Skeletal muscle satellite cell (primary cell): ENCODE data around the gene AMER1. TPM values are rescaled to one million over a fixed set of nuclear protein-coding genes. Genes with fewer than 3 reads are reported as not detected.

Source experiments
- H3K27me3 ChIP-seq: 2 replicates; pipeline ENCODE4 v1.7.0; 2013; ENCODE audit warnings: low read length; ENCODE audit not compliant: control insufficient read depth, insufficient read depth
- H3K36me3 ChIP-seq: 2 replicates; pipeline ENCODE4 v1.7.0; 2013; ENCODE audit warnings: mild to moderate bottlenecking, control low read depth, low read length; ENCODE audit not compliant: insufficient read depth
- H3K4me1 ChIP-seq: 2 replicates; pipeline ENCODE4 v1.7.0; 2013; ENCODE audit warnings: low read length; ENCODE audit not compliant: control insufficient read depth, insufficient read depth
- H3K4me2 ChIP-seq: 2 replicates; pipeline ENCODE4 v1.7.0; 2013; ENCODE audit warnings: mild to moderate bottlenecking, low read length
- H3K4me3 ChIP-seq: 2 replicates; pipeline ENCODE4 v1.7.0; 2013; ENCODE audit warnings: low read length
- H3K9ac ChIP-seq: 2 replicates; pipeline ENCODE4 v1.7.0; 2013; ENCODE audit warnings: mild to moderate bottlenecking, low read depth, low read length, moderate library complexity
- H3K9me3 ChIP-seq: replicated peaks from 2 replicates; pipeline ENCODE4 v1.7.0; 2013; ENCODE audit warnings: mild to moderate bottlenecking, control low read depth, low read length
- small RNA-seq: library from RNA; depleted of rRNA; stranded (forward); fragments of <200 nt; gene quantifications from one replicate; pipeline ENCODE3, GENCODE V24; 2012

The AMER1 gene

DNA sequence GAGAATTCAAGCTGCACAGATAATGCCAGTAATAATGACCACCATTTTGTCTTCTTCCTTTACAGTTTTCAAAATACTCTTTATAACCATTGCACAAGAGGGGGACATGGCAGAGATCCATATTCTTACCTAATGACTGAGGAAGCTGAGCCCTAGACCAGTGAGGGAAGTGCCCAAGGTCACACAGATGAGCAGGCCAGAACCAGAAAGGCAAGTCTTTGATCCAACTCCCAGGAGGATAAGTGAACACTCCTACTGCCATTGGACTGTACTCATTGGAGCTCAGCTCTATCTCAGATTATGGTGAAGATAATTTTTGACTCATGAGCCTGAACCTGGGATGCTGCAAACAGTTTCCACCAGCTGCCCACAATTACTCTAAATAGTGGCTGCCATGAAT lies 28.6 kb downstream of the AMER1 start:
- Histone ChIP-seq H3K4me1 (no peaks in the 10 kb centered on the region), H3K4me2 (no peak overlapping the region)

GRCh38 chrX:64169988-64170387 lies 35.5 kb downstream of the AMER1 start:
- Histone ChIP-seq H3K9me3 (no peaks in the 10 kb centered on the region), H3K36me3 (no peaks in the 10 kb centered on the region), H3K9ac (no peak overlapping the region), H3K4me2 (no peak overlapping the region), H3K4me1 (no peaks in the 10 kb centered on the region), H3K27me3 (no peaks in the 10 kb centered on the region), H3K4me3 (no peak overlapping the region)

More for the DNA sequence above, 28.6 kb downstream of the AMER1 start:
- Histone ChIP-seq H3K9me3 (no peaks in the 10 kb centered on the region), H3K9ac (no peak overlapping the region), H3K4me3 (no peak overlapping the region), H3K27me3 (no peaks in the 10 kb centered on the region), H3K36me3 (no peaks in the 10 kb centered on the region)

GRCh38 chrX:64152857-64153256 lies 52.7 kb downstream of the AMER1 start:
- no peaks in the 10 kb centered on the region for H3K4me1 ChIP-seq
- no peaks in the 10 kb centered on the region for H3K27me3 ChIP-seq
- no peaks in the 10 kb centered on the region for H3K36me3 ChIP-seq
- no peaks in the 10 kb centered on the region for H3K9me3 ChIP-seq
- H3K9ac ChIP-seq, result no peak overlapping the region
- no peak overlapping the region for H3K4me2 ChIP-seq
- H3K4me3 ChIP-seq, result no peak overlapping the region

- Histone ChIP-seq H3K4me1 (no peaks in the 10 kb centered on the region), H3K9me3 (no peaks in the 10 kb centered on the region), H3K4me3 (no peak overlapping the region), H3K27me3 (no peaks in the 10 kb centered on the region), H3K9ac (no peak overlapping the region), H3K36me3 (no peaks in the 10 kb centered on the region), H3K4me2 (no peak overlapping the region)
Measured at GRCh38 chrX:64151911-64152310, 53.6 kb downstream of the AMER1 start.

DNA sequence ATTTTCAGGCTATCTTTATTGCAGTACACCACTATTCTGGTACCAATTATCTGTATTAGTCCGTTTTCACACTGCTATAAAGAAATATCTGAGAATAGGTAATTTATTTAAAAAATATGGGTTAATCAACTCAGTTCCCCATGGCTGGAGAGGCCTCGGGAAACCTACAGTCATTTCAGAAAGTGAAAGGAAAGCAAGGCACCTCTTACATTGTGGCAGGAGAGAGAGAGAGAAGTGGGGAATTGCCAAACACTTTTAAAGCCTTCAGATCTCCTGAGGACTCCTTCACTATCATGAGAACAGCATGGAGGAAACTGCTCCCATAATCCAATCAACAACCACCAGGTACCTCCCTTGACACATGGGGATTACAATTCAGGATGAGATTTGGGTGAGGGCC lies 54.7 kb downstream of the AMER1 start:
- H3K27me3 ChIP-seq, result no peaks in the 10 kb centered on the region
- no peak overlapping the region for H3K4me3 ChIP-seq
- H3K36me3 ChIP-seq, result no peaks in the 10 kb centered on the region
- H3K9ac ChIP-seq, result no peak overlapping the region
- H3K9me3 ChIP-seq, result no peaks in the 10 kb centered on the region
- no peaks in the 10 kb centered on the region for H3K4me1 ChIP-seq
- no peak overlapping the region for H3K4me2 ChIP-seq

Small RNA genes within 50 kb of the gene (small RNA-seq; reads per million reads assigned to genes)
- not detected for gene RN7SL799P
